Germinal center (tissue), 1 donor: ENCODE data around the gene NUP58.

Experiments
- DNase-seq: peaks from one replicate; pipeline ENCODE4 v3.0.0; 2012; ENCODE audit warnings: mixed read lengths, low spot score

NUP58 gene

GRCh38 chr13:25377244-25377962 lies 76.0 kb downstream of the NUP58 start:
- no peak for DNase-seq

- DNase-seq, result no peak
These were observed 77.1 kb downstream of the NUP58 start for GRCh38 chr13:25378528-25378927.

GRCh38 chr13:25379011-25379410 lies 77.6 kb downstream of the NUP58 start:
- no peak for DNase-seq

- DNase-seq, result no peak
These were observed 78.7 kb downstream of the NUP58 start for GRCh38 chr13:25380082-25380481.

GRCh38 chr13:25380741-25381324 lies 79.4 kb downstream of the NUP58 start:
- no peak for DNase-seq

- no peak for DNase-seq
These were observed 83.5 kb downstream of the NUP58 start for GRCh38 chr13:25384758-25385410.

GRCh38 chr13:25391932-25392331 lies 90.5 kb downstream of the NUP58 start:
- no peak for DNase-seq
